Measurements from ENCODE around the gene MRPL50. TPM values are rescaled to one million over a fixed set of nuclear protein-coding genes. Genes with fewer than 3 reads are reported as not detected.

The MRPL50 gene
- total RNA-seq: 1 to 10 TPM; 4.4 to 5.9 (median 5.1) TPM
- 21.8 TPM for total RNA-seq (2013)

DNA sequence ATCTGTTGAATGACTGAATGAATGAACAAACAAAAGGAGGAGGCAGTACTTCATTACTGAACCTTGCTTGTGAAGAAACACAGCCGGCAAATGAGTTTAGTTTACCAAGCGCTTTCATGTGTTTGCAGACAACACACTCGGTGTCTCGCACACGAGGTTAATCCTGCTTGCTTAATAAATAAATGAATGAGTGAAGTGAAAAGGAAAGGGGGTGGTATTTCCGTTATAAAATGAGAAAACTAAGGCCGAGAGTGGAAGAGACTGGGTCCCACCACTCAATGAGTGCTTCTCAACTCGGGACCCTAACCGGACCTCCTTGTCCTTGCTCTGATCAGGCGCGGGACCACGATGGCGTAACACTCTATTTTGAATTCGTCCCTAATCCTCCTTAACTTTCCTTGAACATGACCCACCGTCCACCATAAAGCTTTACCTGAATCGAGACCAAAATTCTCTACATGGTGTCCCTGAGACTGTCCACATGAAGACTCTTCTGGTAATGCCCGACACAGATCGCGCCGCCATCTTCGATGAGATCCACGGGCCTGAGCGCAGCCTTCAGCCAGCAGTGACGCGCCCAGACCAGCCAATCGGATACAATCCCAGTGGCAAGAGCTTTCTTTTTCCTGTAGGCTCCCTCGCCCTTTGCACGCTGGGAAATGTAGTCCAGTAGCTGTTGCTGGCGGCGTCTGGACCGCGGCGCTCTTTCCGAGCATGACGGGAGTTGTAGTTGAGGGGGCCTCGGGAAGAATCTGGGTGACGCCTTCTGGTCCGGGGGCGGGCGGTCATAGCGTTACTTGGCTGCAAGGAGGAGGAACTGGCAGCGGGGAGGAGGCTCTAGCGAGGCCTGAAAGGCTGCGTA, at the start of gene MRPL50, which contains the start of gene ZNF189:
Gene MRPL50, minus strand, starts transcription at position 551 of the 862 bp plus-strand sequence. Its CDS starts 26 bp downstream, at position 525.
Gene ZNF189, plus strand, starts transcription at position 784 of the 862 bp plus-strand sequence. CDS start 306 bp downstream, outside the sequence.
- Mint-ChIP-seq H3K4me3 (peak within 1 kb of the TSS; percentile 96), H3K4me1 (peaks cover 73 to 76% of the 10 kb centered on the region in 2 donors), H3K36me3 (peaks cover 26% of the 10 kb centered on the region), H3K27me3 (ENCODE audit: low read depth in 2 of 2) (no peaks in the 10 kb centered on the region), H3K9me3 (no peaks in the 10 kb centered on the region), H3K27ac (peak within 1 kb of the TSS; percentile 98 to 99)
- TF ChIP-seq, protein P1, sequence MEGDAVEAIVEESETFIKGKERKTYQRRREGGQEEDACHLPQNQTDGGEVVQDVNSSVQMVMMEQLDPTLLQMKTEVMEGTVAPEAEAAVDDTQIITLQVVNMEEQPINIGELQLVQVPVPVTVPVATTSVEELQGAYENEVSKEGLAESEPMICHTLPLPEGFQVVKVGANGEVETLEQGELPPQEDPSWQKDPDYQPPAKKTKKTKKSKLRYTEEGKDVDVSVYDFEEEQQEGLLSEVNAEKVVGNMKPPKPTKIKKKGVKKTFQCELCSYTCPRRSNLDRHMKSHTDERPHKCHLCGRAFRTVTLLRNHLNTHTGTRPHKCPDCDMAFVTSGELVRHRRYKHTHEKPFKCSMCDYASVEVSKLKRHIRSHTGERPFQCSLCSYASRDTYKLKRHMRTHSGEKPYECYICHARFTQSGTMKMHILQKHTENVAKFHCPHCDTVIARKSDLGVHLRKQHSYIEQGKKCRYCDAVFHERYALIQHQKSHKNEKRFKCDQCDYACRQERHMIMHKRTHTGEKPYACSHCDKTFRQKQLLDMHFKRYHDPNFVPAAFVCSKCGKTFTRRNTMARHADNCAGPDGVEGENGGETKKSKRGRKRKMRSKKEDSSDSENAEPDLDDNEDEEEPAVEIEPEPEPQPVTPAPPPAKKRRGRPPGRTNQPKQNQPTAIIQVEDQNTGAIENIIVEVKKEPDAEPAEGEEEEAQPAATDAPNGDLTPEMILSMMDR (IDR thresholded peaks at IDR 0.05): no peak
- ATAC-seq (peak; percentile 93 to 99 (median 95)), DNase-seq (peak; percentile 93 to 98)
- H3K4me3 ChIP-seq (ENCODE audit: low read length): peak within 1 kb of the TSS; percentile 77
- peaks cover 12% of the 10 kb centered on the region for H3K4me1 ChIP-seq (ENCODE audit: control insufficient read depth, insufficient read depth, low read length)
- peaks cover 28% of the 10 kb centered on the region for H3K36me3 ChIP-seq (ENCODE audit: control insufficient read depth, insufficient read depth, low read length)
- H3K27me3 ChIP-seq (ENCODE audit: control insufficient read depth, insufficient read depth, low read length): no peaks in the 10 kb centered on the region
- no peaks in the 10 kb centered on the region for H3K9me3 ChIP-seq (ENCODE audit: control insufficient read depth, insufficient read depth, low read length)
- H3K27ac ChIP-seq (ENCODE audit: low read length): peak within 1 kb of the TSS; percentile 93
- under 1% methylated on average over 44 of the region's 44 CpGs for WGBS (ENCODE audit: insufficient coverage)
- intact Hi-C loops (cut with micrococcal nuclease): loop anchor here (1.0 kb wide), 1 partner anchor 135 kb away; the partner anchor contains the start of gene RNF20

DNA sequence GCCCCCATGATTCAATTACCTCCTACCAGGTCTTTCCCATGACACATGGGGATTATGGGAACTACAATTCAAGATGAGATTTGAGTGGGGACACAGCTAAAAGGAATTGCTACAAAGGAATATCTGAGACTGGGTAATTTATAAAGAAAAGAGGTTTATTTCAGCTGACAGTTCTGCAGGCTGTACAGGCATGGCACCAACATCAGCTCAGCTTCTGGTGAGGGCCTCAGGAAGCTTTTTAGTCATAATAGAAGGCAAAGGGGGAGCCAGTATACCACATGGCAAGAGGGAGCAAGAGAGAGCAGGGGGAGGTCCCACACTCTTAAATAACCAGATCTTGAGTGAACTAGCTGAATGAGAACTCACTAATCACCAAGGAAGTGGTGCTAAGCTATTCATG, 48.3 kb upstream of the MRPL50 start:
- no peak overlapping the region for H3K4me3 Mint-ChIP-seq
- intact Hi-C loops (cut with micrococcal nuclease): no loop called here
- peaks cover 41 to 71% of the 10 kb centered on the region in 2 donors for H3K27me3 Mint-ChIP-seq (ENCODE audit: low read depth in 2 of 2)
- Histone ChIP-seq H3K4me1 (ENCODE audit: control insufficient read depth, insufficient read depth, low read length) (peaks cover 4% of the 10 kb centered on the region), H3K4me3 (ENCODE audit: low read length) (no peak overlapping the region), H3K27ac (ENCODE audit: low read length) (no peak overlapping the region), H3K36me3 (ENCODE audit: control insufficient read depth, insufficient read depth, low read length) (no peaks in the 10 kb centered on the region), H3K9me3 (ENCODE audit: control insufficient read depth, insufficient read depth, low read length) (no peaks in the 10 kb centered on the region), H3K27me3 (ENCODE audit: control insufficient read depth, insufficient read depth, low read length) (peaks cover 14% of the 10 kb centered on the region)
- TF ChIP-seq, protein P1 (IDR thresholded peaks at IDR 0.05): no peak
- no peaks in the 10 kb centered on the region for H3K36me3 Mint-ChIP-seq
- peaks cover 8% of the 10 kb centered on the region in 2 donors for H3K4me1 Mint-ChIP-seq
- ATAC-seq: no peak
- DNase-seq: no peak
- H3K27ac Mint-ChIP-seq: no peak overlapping the region
- peaks cover 0 to 2% of the 10 kb centered on the region in 2 donors for H3K9me3 Mint-ChIP-seq

DNA sequence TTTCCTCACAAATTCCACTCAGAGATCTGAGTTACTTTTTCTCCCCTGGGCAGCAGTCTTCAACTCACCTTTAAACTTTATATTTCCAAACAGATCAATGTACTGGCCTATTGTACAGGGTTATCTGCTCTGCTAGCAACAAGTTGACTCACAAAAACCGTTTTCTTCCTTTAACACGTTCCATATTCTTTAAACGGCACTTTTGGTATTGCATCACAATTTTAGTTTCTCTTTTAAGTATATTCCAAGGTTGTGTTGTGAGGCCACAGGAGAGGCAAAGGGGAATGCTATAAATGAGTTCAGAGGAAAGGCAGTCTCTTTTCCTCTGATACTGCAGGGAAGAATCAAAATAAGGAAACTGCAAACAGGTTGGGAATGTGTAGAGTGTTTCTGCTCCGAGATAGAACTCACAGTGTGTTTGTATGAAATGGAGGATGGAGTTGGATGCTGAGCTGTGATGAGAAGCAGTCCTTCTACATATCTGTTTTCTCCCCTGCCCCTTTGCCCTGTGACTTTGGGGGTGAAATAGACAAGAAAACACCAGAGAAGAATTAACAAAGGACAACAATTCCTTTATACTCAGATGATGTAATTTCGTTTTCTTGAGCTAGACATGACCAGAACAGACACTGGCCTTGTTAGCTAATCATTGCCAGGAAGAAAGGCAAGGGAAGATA, 47.1 kb upstream of the MRPL50 start:
- Mint-ChIP-seq H3K27me3 (ENCODE audit: low read depth in 2 of 2) (peaks cover 35 to 71% of the 10 kb centered on the region in 2 donors), H3K9me3 (peaks cover 0 to 2% of the 10 kb centered on the region in 2 donors), H3K4me3 (no peak overlapping the region), H3K27ac (no peak overlapping the region), H3K4me1 (peaks cover 8% of the 10 kb centered on the region in 2 donors), H3K36me3 (no peaks in the 10 kb centered on the region)
- peaks cover 14% of the 10 kb centered on the region for H3K27me3 ChIP-seq (ENCODE audit: control insufficient read depth, insufficient read depth, low read length)
- no peak overlapping the region for H3K27ac ChIP-seq (ENCODE audit: low read length)
- TF ChIP-seq, protein P1 (IDR thresholded peaks at IDR 0.05): no peak
- intact Hi-C loops (cut with micrococcal nuclease): no loop called here
- no peak overlapping the region for H3K4me3 ChIP-seq (ENCODE audit: low read length)
- no peak for ATAC-seq
- no peaks in the 10 kb centered on the region for H3K9me3 ChIP-seq (ENCODE audit: control insufficient read depth, insufficient read depth, low read length)
- 91% methylated on average over 5 of the region's 5 CpGs for WGBS (ENCODE audit: insufficient coverage)
- H3K36me3 ChIP-seq (ENCODE audit: control insufficient read depth, insufficient read depth, low read length): no peaks in the 10 kb centered on the region
- no peak for DNase-seq
- H3K4me1 ChIP-seq (ENCODE audit: control insufficient read depth, insufficient read depth, low read length): peaks cover 4% of the 10 kb centered on the region

All from natural killer cell (primary cell).